PC-3 (cell line): Measurements from ENCODE around the gene PLA2G15. TPM values are rescaled to one million over a fixed set of nuclear protein-coding genes. Genes with fewer than 3 reads are reported as not detected.

ENCODE experiments used
- ATAC-seq: fragments of 200-7000 bp; cut with Tn5 transposase; 2 replicates; pipeline ENCODE4 v1.9.1; 2020; ENCODE audit warnings: mild to moderate bottlenecking, moderate library complexity
- BruUV-seq: library from RNA; stranded (reverse); fragments of 400-500 nt; replicated peaks from 2 replicates; lab custom pipeline; 2021; lab: Mats Ljungman, UMichigan
- CTCF ChIA-PET: fragments of 300-600 bp; sonication (Branson Sonifier 250); formaldehyde crosslinking; loops from one replicate; lab custom pipeline; 2022; ENCODE audit warnings: antibody characterized with exemption; lab: Charles Lee
- POLR2A ChIA-PET: fragments of 300-600 bp; sonication (Branson Sonifier 250); formaldehyde crosslinking; loops from one replicate; lab custom pipeline; 2022; ENCODE audit warnings: antibody characterized with exemption; ENCODE audit not compliant: unreplicated experiment; lab: Charles Lee
- DNase-seq: peaks from one replicate; pipeline ENCODE4 v3.0.0-alpha.2; 2015
- H2AFZ ChIP-seq: fragments of 300-600 bp; sonication (generic); 2 replicates; pipeline ENCODE4 v1.6.0; 2016; ENCODE audit warnings: antibody characterized with exemption, low read length
- H3F3A ChIP-seq: fragments of 300-600 bp; sonication (generic); one replicate; pipeline ENCODE4 v1.6.0; 2017; ENCODE audit warnings: antibody characterized with exemption, low read length, control low read depth, mild to moderate bottlenecking; ENCODE audit not compliant: unreplicated experiment
- H3K27ac ChIP-seq: fragments of 300-600 bp; sonication (generic); 2 replicates; pipeline ENCODE4 v1.5.1; 2016; ENCODE audit warnings: mild to moderate bottlenecking, low read length
- H3K27me3 ChIP-seq: fragments of 300-600 bp; sonication (generic); 2 replicates; pipeline ENCODE4 v1.6.1; 2016; ENCODE audit warnings: low read length, mixed read lengths
- H3K36me3 ChIP-seq: fragments of 300-600 bp; sonication (generic); 2 replicates; pipeline ENCODE4 v1.6.1; 2016; ENCODE audit warnings: low read depth, mixed run types, low read length, mixed read lengths
- H3K4me1 ChIP-seq: fragments of 300-600 bp; sonication (generic); 2 replicates; pipeline ENCODE4 v1.5.1; 2016; ENCODE audit warnings: low read length; ENCODE audit not compliant: insufficient read depth
- H3K4me2 ChIP-seq: fragments of 300-600 bp; sonication (generic); 2 replicates; pipeline ENCODE4 v1.6.0; 2016; ENCODE audit warnings: low read length
- H3K4me3 ChIP-seq: fragments of 300-600 bp; sonication (generic); 2 replicates; pipeline ENCODE4 v1.5.1; 2016; ENCODE audit warnings: mild to moderate bottlenecking, low read length, mixed read lengths
- H3K79me2 ChIP-seq: fragments of 300-600 bp; sonication (generic); 2 replicates; pipeline ENCODE4 v1.6.1; 2017; ENCODE audit warnings: low read length, mixed read lengths
- H3K9ac ChIP-seq: fragments of 300-600 bp; sonication (generic); 2 replicates; pipeline ENCODE4 v1.6.0; 2016; ENCODE audit warnings: mild to moderate bottlenecking, low read length
- H3K9me2 ChIP-seq: fragments of 300-600 bp; sonication (generic); replicated peaks from 2 replicates; pipeline ENCODE4 v1.6.1; 2016; ENCODE audit warnings: mixed run types, low read length, mixed read lengths
- H3K9me3 ChIP-seq: fragments of 300-600 bp; sonication (generic); 2 replicates; pipeline ENCODE4 v1.6.1; 2016; ENCODE audit warnings: low read length, mixed read lengths
- H4K20me1 ChIP-seq: fragments of 300-600 bp; sonication (generic); 2 replicates; pipeline ENCODE4 v1.6.1; 2016; ENCODE audit warnings: low read length, mixed read lengths
- CTCF ChIP-seq: fragments of 300-600 bp; sonication (generic); conservative IDR thresholded peaks from 2 replicates; pipeline ENCODE4 v1.5.1; 2017; ENCODE audit warnings: antibody characterized with exemption, low read depth, mild to moderate bottlenecking, low read length
- EZH2 ChIP-seq: fragments of 300-600 bp; sonication (generic); IDR thresholded peaks from one replicate; pipeline ENCODE4 v1.6.1; 2017; ENCODE audit warnings: antibody characterized with exemption, mild to moderate bottlenecking, low read length; ENCODE audit not compliant: unreplicated experiment
- EZH2phosphoT487 ChIP-seq: fragments of 300-600 bp; sonication (generic); IDR thresholded peaks from 2 replicates; pipeline ENCODE4 v1.6.1; 2018; ENCODE audit warnings: mild to moderate bottlenecking, antibody characterized with exemption, low read length, borderline replicate concordance
- intact Hi-C: fragments of 100-400 bp; cut with micrococcal nuclease; formaldehyde crosslinking; loops from 2 replicates; pipeline ENCODE4 v1.9.0; 2023
- total RNA-seq: library from RNA; depleted of rRNA; stranded (reverse); fragments of >200 nt; gene quantifications from 2 replicates; pipeline ENCODE4 v1.2.3, GENCODE V29; 2014

The PLA2G15 gene
- total RNA-seq, 1 experiment from 2014 or later, result 16.4 TPM

DNA sequence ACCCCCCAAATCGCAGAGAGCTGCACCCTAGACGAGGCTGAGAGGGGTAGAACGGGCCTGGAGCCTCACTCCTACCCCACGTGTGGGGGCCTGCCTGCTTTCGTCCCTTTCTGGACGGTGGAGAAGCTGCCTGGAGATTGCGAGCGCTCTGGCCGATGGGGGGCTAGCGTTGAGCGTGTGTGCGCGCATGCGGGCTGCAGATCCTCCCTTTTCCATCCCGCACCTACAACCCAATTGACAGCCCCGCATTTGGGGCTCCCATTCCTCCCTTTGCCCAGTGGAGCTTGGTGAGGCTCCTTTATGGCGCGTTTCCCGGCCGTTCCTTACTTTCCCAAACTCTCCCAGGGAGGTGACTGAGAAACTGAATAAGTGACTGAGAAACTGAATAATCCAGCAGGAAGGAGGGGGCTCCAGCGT is 8.3 kb upstream of the PLA2G15 start:
- Histone ChIP-seq H3K79me2 (peaks cover 46% of the 10 kb centered on the region), H3K36me3 (peaks cover 13% of the 10 kb centered on the region; the same call in 1 of the 2 replicates), H3K27ac (peak overlapping the region; percentile 93), H3K9me3 (no peaks in the 10 kb centered on the region), H3K27me3 (no peaks in the 10 kb centered on the region), H3F3A (no peaks in the 10 kb centered on the region), H2AFZ (peak overlapping the region; percentile 70), H3K4me1 (peaks cover 28% of the 10 kb centered on the region), H4K20me1 (peaks cover 9% of the 10 kb centered on the region), H3K4me3 (peak overlapping the region; percentile 85), H3K4me2 (peak overlapping the region; percentile 97), H3K9me2 (no peaks in the 10 kb centered on the region), H3K9ac (peak overlapping the region; percentile 90)
- ATAC-seq (no peak), DNase-seq (no peak)
- ChIA-PET POLR2A (interaction anchor here (0.7 to 1.1 kb wide), 2 partner anchors 74 to 755 kb away, joined by 3 to 6 read pairs; partner anchors contain the start of genes PRMT7 and SLC7A6OS), CTCF (interaction anchor here (1.0 kb wide), 1 partner anchor 143 kb away, joined by 5 read pairs; no protein-coding TSS in a partner anchor)
- TF ChIP-seq CTCF (no peak), EZH2 (no peak), EZH2phosphoT487 (no peak)
- TSS peak; percentile 66 for BruUV-seq
- intact Hi-C loops, result loop anchor here (1.0 to 5.0 kb wide), 2 partner anchors 91 to 150 kb away; partner anchors contain the start of gene NFATC3

DNA sequence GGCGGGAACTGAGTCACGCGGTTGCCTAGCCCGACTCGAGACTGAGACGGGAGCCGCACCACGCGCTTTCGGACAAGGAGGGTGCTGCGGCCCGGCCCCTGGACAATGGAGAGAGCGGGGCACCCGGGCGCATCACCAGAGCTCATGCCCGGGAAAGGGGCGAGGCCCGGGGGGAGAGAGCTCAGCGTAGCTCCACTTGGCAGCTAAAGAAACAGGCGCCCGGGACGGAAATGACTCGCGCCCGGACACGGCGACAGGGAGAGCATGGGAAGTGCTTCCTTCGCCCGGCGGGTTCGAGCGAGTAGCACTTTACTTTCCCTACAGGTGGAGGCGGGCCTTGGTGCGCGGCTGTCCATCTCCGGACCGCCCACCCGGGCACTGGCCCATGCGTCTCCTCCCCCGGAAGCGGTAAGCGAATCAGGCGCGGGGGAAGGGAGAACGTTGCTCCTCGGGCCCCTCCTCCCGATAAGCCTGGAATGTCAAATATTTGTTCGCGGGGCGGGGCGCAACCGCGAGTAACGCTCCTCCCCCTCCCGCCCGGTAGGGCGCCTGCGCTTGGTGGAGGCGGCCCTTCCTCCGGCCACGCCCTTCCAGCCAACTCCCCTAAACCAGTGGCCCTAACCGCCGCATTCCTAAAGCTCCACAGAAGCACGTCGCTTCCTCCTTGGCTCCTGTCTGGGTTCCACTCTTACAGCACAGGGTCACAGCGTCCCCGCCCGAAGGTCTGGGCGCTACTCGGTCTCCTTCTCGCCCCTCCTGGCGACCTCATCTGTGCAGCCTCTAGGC is 7.7 kb upstream of the PLA2G15 start:
- ChIA-PET POLR2A (interaction anchor here (0.6 to 1.1 kb wide), 3 partner anchors 9 to 73 kb away, joined by 4 to 6 read pairs (median 4); partner anchors contain the start of genes PRMT7 and SLC7A6OS), CTCF (interaction anchor here (0.6 to 1.0 kb wide), 2 partner anchors 63 to 144 kb away, joined by 3 to 5 read pairs; no protein-coding TSS in a partner anchor)
- intact Hi-C loops, result loop anchor here (1.0 to 5.0 kb wide), 2 partner anchors 91 to 150 kb away; partner anchors contain the start of gene NFATC3
- Histone ChIP-seq H3K9ac (peak overlapping the region; percentile 90), H3K27ac (peak overlapping the region; percentile 93), H3K9me3 (no peaks in the 10 kb centered on the region), H3K9me2 (no peaks in the 10 kb centered on the region), H3K4me3 (peak overlapping the region; percentile 85), H2AFZ (peak overlapping the region; percentile 80), H3K4me2 (peak overlapping the region; percentile 97), H3K4me1 (peaks cover 28% of the 10 kb centered on the region), H3K79me2 (peaks cover 40% of the 10 kb centered on the region), H3K36me3 (peaks cover 8% of the 10 kb centered on the region; the same call in 1 of the 2 replicates), H4K20me1 (peaks cover 9% of the 10 kb centered on the region), H3K27me3 (no peaks in the 10 kb centered on the region), H3F3A (no peaks in the 10 kb centered on the region)
- ATAC-seq (peak; percentile 63), DNase-seq (peak; percentile 96)
- TF ChIP-seq EZH2 (no peak), EZH2phosphoT487 (no peak), CTCF (no peak)
- BruUV-seq, result no TSS peak
